HepG2 (cell line): ENCODE results near the gene PLCL1. TPM values are rescaled to one million over a fixed set of nuclear protein-coding genes. Genes with fewer than 3 reads are reported as not detected.

Experiments
- ATAC-seq: fragments of 200-7000 bp; cut with Tn5 transposase; 3 replicates; pipeline ENCODE4 v1.9.1; 2020; ENCODE audit warnings: mild to moderate bottlenecking, moderate library complexity
- BruUV-seq: library from RNA; stranded (reverse); fragments of 400-500 nt; replicated peaks from 2 replicates; lab custom pipeline; 2021; lab: Mats Ljungman, UMichigan
- CTCF ChIA-PET: fragments of 300-600 bp; formaldehyde crosslinking; extraction: SDS; loops from one replicate; lab custom pipeline; 2021; ENCODE audit warnings: low total read pairs, inconsistent platforms, low intra/inter-chr PET ratio; lab: Yijun Ruan, JAX
- POLR2A ChIA-PET: fragments of 350-600 bp; sonication (Branson Sonifier 250); formaldehyde crosslinking; loops from one replicate; lab custom pipeline; 2020; ENCODE audit warnings: antibody characterized with exemption, inconsistent platforms; lab: Yijun Ruan, JAX
- DNase-seq: peaks from one replicate; pipeline ENCODE4 v3.0.0-alpha.2; 2015; ENCODE audit warnings: low spot score
- FAIRE-seq: peaks from 3 replicates; lab custom pipeline; 2011; peaks lifted over from hg19 to GRCh38; lab: Jason Lieb, UNC
- H2AFZ ChIP-seq: one replicate; pipeline ENCODE4 v1.6.1; 2011; ENCODE audit warnings: low read length, inconsistent platforms
- H3K27ac ChIP-seq: fragments of 300-600 bp; 3 replicates; pipeline ENCODE4 v1.8.0; 2011; ENCODE audit warnings: mixed run types, mild to moderate bottlenecking, mixed read lengths, low read length, inconsistent platforms; ENCODE audit not compliant: insufficient read depth; ENCODE audit errors: extremely low read length
- H3K27me3 ChIP-seq, 2 experiments: fragments of 200-600 bp in 1 of 2; 2 replicates in 1 of 2; 3 replicates in 1 of 2; pipeline versions ENCODE4 v1.6.0 to v1.8.0; 2011; ENCODE audit warnings: low read length in 2 of 2, mild to moderate bottlenecking in 2 of 2, moderate library complexity in 2 of 2, inconsistent platforms in 1 of 2; ENCODE audit not compliant: insufficient read depth in 2 of 2, control insufficient read depth in 1 of 2
- H3K36me3 ChIP-seq, 2 experiments: fragments of 200-600 bp in 1 of 2; replicated peaks in 1 of 2; 2 replicates in 1 of 2; 3 replicates in 1 of 2; pipeline versions ENCODE4 v1.5.1 to v1.8.0; 2011; ENCODE audit warnings: low read length in 2 of 2, inconsistent platforms in 1 of 2; ENCODE audit not compliant: insufficient read depth in 2 of 2, control insufficient read depth in 1 of 2
- H3K4me1 ChIP-seq: 2 replicates; pipeline ENCODE4 v1.5.1; 2012; ENCODE audit warnings: low read length, inconsistent platforms; ENCODE audit not compliant: insufficient read depth
- H3K4me2 ChIP-seq: 2 replicates; pipeline ENCODE4 v1.6.0; 2011; ENCODE audit warnings: low read depth, low read length, inconsistent platforms
- H3K4me3 ChIP-seq, 3 experiments: fragments of 200-600 bp in 1 of 3; sonication (generic), shearing (Covaris generic) in 1 of 3; replicated peaks in 1 of 3; 2 replicates each; pipeline ENCODE4 v1.5.1; 2011 to 2016; ENCODE audit warnings: low read length in 3 of 3, inconsistent platforms in 2 of 3, low read depth in 2 of 3, mild to moderate bottlenecking in 2 of 3, control low read depth in 1 of 3, mixed read lengths in 1 of 3; ENCODE audit not compliant: insufficient read depth in 1 of 3
- H3K79me2 ChIP-seq: one replicate; pipeline ENCODE4 v1.6.1; 2011; ENCODE audit warnings: low read length, inconsistent platforms; ENCODE audit not compliant: insufficient read depth
- H3K9ac ChIP-seq: 2 replicates; pipeline ENCODE4 v1.6.0; 2011; ENCODE audit warnings: mild to moderate bottlenecking, low read depth, low read length, inconsistent platforms; ENCODE audit not compliant: insufficient read depth
- H3K9me3 ChIP-seq: 2 replicates; pipeline ENCODE4 v1.5.1; 2012; ENCODE audit warnings: mild to moderate bottlenecking, low read length
- H4K20me1 ChIP-seq: 2 replicates; pipeline ENCODE4 v1.6.0; 2011; ENCODE audit warnings: inconsistent platforms, mild to moderate bottlenecking, low read length, moderate library complexity; ENCODE audit not compliant: insufficient read depth
- AKNA ChIP-seq: sonication (generic); formaldehyde crosslinking; IDR thresholded peaks from 2 replicates; pipeline ENCODE4 v1.4.0; 2020; ENCODE audit warnings: missing genetic modification reagents, borderline replicate concordance
- CBX2 ChIP-seq, 2 experiments: fragments of 200-600 bp in 1 of 2; sonication (generic); formaldehyde crosslinking in 1 of 2; IDR thresholded peaks; 2 replicates each; pipeline versions ENCODE4 v1.7.0 to v1.8.1; 2018 to 2022; ENCODE audit warnings: low read depth in 2 of 2, low read length in 1 of 2, mild to moderate bottlenecking in 1 of 2, missing genetic modification reagents in 1 of 2
- GFI1 ChIP-seq: sonication (generic); formaldehyde crosslinking; IDR thresholded peaks from 2 replicates; pipeline ENCODE4 v1.5.0; 2020; ENCODE audit warnings: missing genetic modification reagents, mild to moderate bottlenecking, borderline replicate concordance
- SIX4 ChIP-seq: sonication (generic); formaldehyde crosslinking; IDR thresholded peaks from 2 replicates; pipeline ENCODE4 v1.4.0; 2020; ENCODE audit warnings: missing genetic modification reagents
- SP140L ChIP-seq: sonication (generic); formaldehyde crosslinking; IDR thresholded peaks from 2 replicates; pipeline ENCODE4 v1.4.0; 2020; ENCODE audit warnings: missing genetic modification reagents, borderline replicate concordance
- ZNF205 ChIP-seq: IDR thresholded peaks from 2 replicates; pipeline ENCODE4 v1.6.1; 2018; ENCODE audit warnings: missing biosample characterization, missing genetic modification reagents
- WGBS: methylation state at CpG from one replicate; pipeline ENCODE4 v1.1.6; 2017; ENCODE audit warnings: low lambda C conversion rate; 5-methylcytosine and 5-hydroxymethylcytosine counted together
- in situ Hi-C: cut with HindIII; loops from 2 replicates; pipeline ENCODE4 v1.10.0; 2017; ENCODE audit warnings: low pct_unique_long_range_greater_than_20kb; ENCODE audit not compliant: extremely low pct_ligation_motif_present
- intact Hi-C: fragments of 100-400 bp; cut with micrococcal nuclease; formaldehyde crosslinking; loops from one replicate; pipeline ENCODE4 v1.10.0; 2022; ENCODE audit not compliant: unreplicated experiment
- polyA plus RNA-seq, 8 experiments: library from polyadenylated mRNA; depleted of rRNA in 3 of 8; stranded (reverse) in 7 of 8; unstranded in 1 of 8; fragments of >200 nt; fragmentation: Illumina TruSeq in 4 of 8; extraction: Trizol in 4 of 8; gene quantifications; 2 replicates each; pipeline versions ENCODE4 v1.2.1 to v1.2.3, GENCODE V29; 2011 to 2016; ENCODE audit warnings: low read depth in 4 of 8, missing spikeins in 1 of 8, mixed read lengths in 1 of 8; ENCODE audit not compliant: insufficient read depth in 1 of 8
- total RNA-seq, 5 experiments: library from RNA; depleted of rRNA; stranded (reverse); fragments of >200 nt; fragmentation: Illumina TruSeq; extraction: Trizol; gene quantifications; 2 replicates each; pipeline ENCODE4 v1.2.3, GENCODE V29; 2016; ENCODE audit warnings: low read depth in 1 of 5
- TF ChIP-seq, protein P1 (sequence below): sonication (generic); formaldehyde crosslinking; IDR thresholded peaks from 2 replicates; pipeline ENCODE4 v1.4.0; 2020; ENCODE audit warnings: missing genetic modification reagents
- TF ChIP-seq, protein P2 (sequence below): sonication (generic); formaldehyde crosslinking; IDR thresholded peaks from 2 replicates; pipeline ENCODE4 v1.5.0; 2020; ENCODE audit warnings: missing genetic modification reagents

Gene PLCL1
- total and polyA plus RNA-seq, 2 of the 13 experiments (the other 11 are each of a cell fraction or from before 2014, with no cell fraction given): not detected

GRCh38 chr2:198101688-198102087 lies 297.3 kb downstream of the PLCL1 start:
- no peak for FAIRE-seq
- no peak for ATAC-seq
- ChIA-PET POLR2A (no interaction called here), CTCF (no interaction called here)
- H3K36me3 ChIP-seq: no peaks in the 10 kb centered on the region
- no peaks in the 10 kb centered on the region for H3K9me3 ChIP-seq
- H3K27ac ChIP-seq: no peak overlapping the region
- H3K27me3 ChIP-seq: no peaks in the 10 kb centered on the region
- no peaks in the 10 kb centered on the region for H3K4me1 ChIP-seq
- no peak for DNase-seq
- in situ Hi-C loops: no loop called here
- no TSS peak for BruUV-seq
- no peak overlapping the region for H3K4me3 ChIP-seq
- WGBS: 15% methylated on average over 3 of the region's 3 CpGs
- TF ChIP-seq ZNF205 (CRISPR knock-in tag): no peak
- TF ChIP-seq CBX2 (IDR thresholded peaks at IDR 0.05; ENCODE audit: low read depth, low read length): no peak
- no peak for TF ChIP-seq CBX2 (CRISPR knock-in tag; IDR thresholded peaks at IDR 0.05; ENCODE audit: low read depth)
- no peak for TF ChIP-seq SIX4
- TF ChIP-seq GFI1: no peak
- no peak for TF ChIP-seq AKNA
- TF ChIP-seq, protein P1, sequence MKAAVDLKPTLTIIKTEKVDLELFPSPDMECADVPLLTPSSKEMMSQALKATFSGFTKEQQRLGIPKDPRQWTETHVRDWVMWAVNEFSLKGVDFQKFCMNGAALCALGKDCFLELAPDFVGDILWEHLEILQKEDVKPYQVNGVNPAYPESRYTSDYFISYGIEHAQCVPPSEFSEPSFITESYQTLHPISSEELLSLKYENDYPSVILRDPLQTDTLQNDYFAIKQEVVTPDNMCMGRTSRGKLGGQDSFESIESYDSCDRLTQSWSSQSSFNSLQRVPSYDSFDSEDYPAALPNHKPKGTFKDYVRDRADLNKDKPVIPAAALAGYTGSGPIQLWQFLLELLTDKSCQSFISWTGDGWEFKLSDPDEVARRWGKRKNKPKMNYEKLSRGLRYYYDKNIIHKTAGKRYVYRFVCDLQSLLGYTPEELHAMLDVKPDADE: no peak
- TF ChIP-seq, protein P2, sequence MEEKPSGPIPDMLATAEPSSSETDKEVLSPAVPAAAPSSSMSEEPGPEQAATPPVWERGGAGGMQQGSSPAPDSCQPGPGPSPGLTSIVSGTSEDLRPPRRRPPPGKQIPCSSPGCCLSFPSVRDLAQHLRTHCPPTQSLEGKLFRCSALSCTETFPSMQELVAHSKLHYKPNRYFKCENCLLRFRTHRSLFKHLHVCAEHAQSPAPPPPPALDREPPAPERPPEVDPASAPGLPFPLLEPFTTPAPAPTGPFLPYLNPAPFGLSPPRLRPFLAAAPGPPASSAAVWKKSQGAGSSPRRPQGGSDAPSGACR (CRISPR knock-in tag): no peak
- TF ChIP-seq SP140L (CRISPR knock-in tag): no peak
- H3K4me2 ChIP-seq: no peak overlapping the region
- no peaks in the 10 kb centered on the region for H4K20me1 ChIP-seq
- intact Hi-C loops: no loop called here
- H2AFZ ChIP-seq: no peak overlapping the region
- no peaks in the 10 kb centered on the region for H3K79me2 ChIP-seq
- H3K9ac ChIP-seq: no peak overlapping the region
